GM19193 (cell line): ENCODE data around the gene SHMT2.

Experiments used
- POLR2A ChIP-seq: IDR thresholded peaks from 4 replicates; pipeline ENCODE4 v1.6.1; 2011; ENCODE audit not compliant: insufficient read depth, insufficient read length; ENCODE audit errors: extremely low read depth

The SHMT2 gene

GRCh38 chr12:57272337-57273151 is 43.0 kb downstream of the SHMT2 start:
- no peak for TF ChIP-seq POLR2A

- no peak for TF ChIP-seq POLR2A
Observed at GRCh38 chr12:57273516-57273915, 44.0 kb downstream of the SHMT2 start.

GRCh38 chr12:57276935-57277563 is 47.5 kb downstream of the SHMT2 start:
- no peak for TF ChIP-seq POLR2A

GRCh38 chr12:57278465-57279381 is 49.2 kb downstream of the SHMT2 start:
- TF ChIP-seq POLR2A = no peak

- peak; percentile 56 for TF ChIP-seq POLR2A
Observed at GRCh38 chr12:57280211-57281062, 50.9 kb downstream of the SHMT2 start.
